HEK293 (cell line): ENCODE measurements around the gene ZCCHC24.

ENCODE experiments used
- ATF2 ChIP-seq: fragments of 450-650 bp; formaldehyde crosslinking; IDR thresholded peaks from 2 replicates; pipeline ENCODE4 v1.5.1; 2016; ENCODE audit warnings: missing biosample characterization, missing genetic modification characterization, low read depth
- CTCF ChIP-seq: fragments of 450-650 bp; formaldehyde crosslinking; IDR thresholded peaks from 2 replicates; pipeline ENCODE4 v1.5.1; 2016; ENCODE audit warnings: missing biosample characterization, missing genetic modification characterization
- SP7 ChIP-seq: fragments of 450-650 bp; formaldehyde crosslinking; IDR thresholded peaks from 2 replicates; pipeline ENCODE4 v1.5.1; 2016; ENCODE audit warnings: missing biosample characterization, missing genetic modification characterization
- ZBTB17 ChIP-seq: fragments of 450-650 bp; formaldehyde crosslinking; IDR thresholded peaks from 2 replicates; pipeline ENCODE4 v1.5.1; 2016; ENCODE audit warnings: missing biosample characterization, missing genetic modification characterization
- ZNF121 ChIP-seq: fragments of 450-650 bp; formaldehyde crosslinking; IDR thresholded peaks from 2 replicates; pipeline ENCODE4 v1.5.1; 2016; ENCODE audit warnings: missing biosample characterization, missing genetic modification characterization
- ZNF707 ChIP-seq: fragments of 450-650 bp; formaldehyde crosslinking; IDR thresholded peaks from 2 replicates; pipeline ENCODE4 v1.5.1; 2016; ENCODE audit warnings: missing biosample characterization, missing genetic modification characterization
- ZSCAN23 ChIP-seq: fragments of 450-650 bp; formaldehyde crosslinking; IDR thresholded peaks from 2 replicates; pipeline ENCODE4 v1.5.1; 2016; ENCODE audit warnings: missing biosample characterization, missing genetic modification characterization

- TF ChIP-seq CTCF (tag by site-specific recombination) (no peak), ZNF707 (no peak), SP7 (no peak), ZBTB17 (tag by site-specific recombination) (no peak), ATF2 (tag by site-specific recombination) (no peak), ZNF121 (tag by site-specific recombination) (no peak), ZSCAN23 (tag by site-specific recombination) (no peak)
These were observed 109.1 kb downstream of the ZCCHC24 start for GRCh38 chr10:79336276-79336675.
